H9 (cell line): Measurements from ENCODE around the gene KLHL14. TPM values are rescaled to one million over a fixed set of nuclear protein-coding genes. Genes with fewer than 3 reads are reported as not detected.

Source experiments
- DNase-seq: peaks from one replicate; pipeline ENCODE4 v3.0.0-alpha.2; 2017
- H2AFZ ChIP-seq: one replicate; pipeline ENCODE4 v1.6.1; 2013; ENCODE audit warnings: mild to moderate bottlenecking, low read length, control low read depth, moderate library complexity
- H2AK5ac ChIP-seq: 2 replicates; pipeline ENCODE4 v1.6.1; 2013; ENCODE audit warnings: low read length, control low read depth, mixed read lengths; ENCODE audit not compliant: insufficient read length
- H2BK120ac ChIP-seq: one replicate; pipeline ENCODE4 v1.6.1; 2013; ENCODE audit warnings: low read depth, mild to moderate bottlenecking, low read length, control low read depth, inconsistent platforms; ENCODE audit not compliant: poor library complexity, severe bottlenecking
- H2BK12ac ChIP-seq: 2 replicates; pipeline ENCODE4 v1.6.1; 2013; ENCODE audit warnings: low read length, control low read depth, mixed read lengths, low read depth; ENCODE audit not compliant: insufficient read length
- H2BK15ac ChIP-seq: 2 replicates; pipeline ENCODE4 v1.6.1; 2013; ENCODE audit warnings: low read depth, low read length, control low read depth
- H2BK20ac ChIP-seq: one replicate; pipeline ENCODE4 v1.6.1; 2013; ENCODE audit warnings: low read depth, mild to moderate bottlenecking, low read length, control low read depth, inconsistent platforms; ENCODE audit not compliant: poor library complexity, severe bottlenecking
- H2BK5ac ChIP-seq: 2 replicates; pipeline ENCODE4 v1.6.1; 2013; ENCODE audit warnings: low read length, control low read depth, mixed read lengths; ENCODE audit not compliant: insufficient read length
- H3K14ac ChIP-seq: 2 replicates; pipeline ENCODE4 v1.6.1; 2013; ENCODE audit warnings: low read length, control low read depth; ENCODE audit not compliant: insufficient read depth
- H3K18ac ChIP-seq: 2 replicates; pipeline ENCODE4 v1.6.1; 2013; ENCODE audit warnings: low read depth, mild to moderate bottlenecking, mixed read lengths, low read length, control low read depth; ENCODE audit not compliant: insufficient read length
- H3K23ac ChIP-seq: 2 replicates; pipeline ENCODE4 v1.6.1; 2013; ENCODE audit warnings: low read length, control low read depth, mixed read lengths, low read depth; ENCODE audit not compliant: insufficient read length
- H3K23me2 ChIP-seq: 2 replicates; pipeline ENCODE4 v1.6.1; 2013; ENCODE audit warnings: low read depth, mild to moderate bottlenecking, mixed read lengths, low read length, control low read depth; ENCODE audit not compliant: insufficient read length, poor library complexity, severe bottlenecking
- H3K27ac ChIP-seq: 2 replicates; pipeline ENCODE4 v1.5.1; 2013; ENCODE audit warnings: low read length, control low read depth, mixed read lengths, low read depth; ENCODE audit not compliant: insufficient read length
- H3K27me3 ChIP-seq: 2 replicates; pipeline ENCODE4 v1.6.1; 2013; ENCODE audit warnings: low read length, control low read depth, inconsistent platforms; ENCODE audit not compliant: insufficient read depth
- H3K4ac ChIP-seq: 2 replicates; pipeline ENCODE4 v1.6.1; 2013; ENCODE audit warnings: low read depth, mild to moderate bottlenecking, control low read depth, inconsistent platforms, low read length, moderate library complexity
- H3K4me1 ChIP-seq: 2 replicates; pipeline ENCODE4 v1.6.1; 2013; ENCODE audit warnings: low read length, control low read depth, inconsistent platforms; ENCODE audit not compliant: insufficient read depth
- H3K4me2 ChIP-seq: 2 replicates; pipeline ENCODE4 v1.6.1; 2013; ENCODE audit warnings: low read length, control low read depth, mixed read lengths; ENCODE audit not compliant: insufficient read length, insufficient read depth
- H3K56ac ChIP-seq: 2 replicates; pipeline ENCODE4 v1.6.1; 2013; ENCODE audit warnings: low read depth, mild to moderate bottlenecking, mixed read lengths, low read length, control low read depth; ENCODE audit not compliant: insufficient read length
- H3K79me1 ChIP-seq: 2 replicates; pipeline ENCODE4 v1.6.1; 2013; ENCODE audit warnings: low read depth, mild to moderate bottlenecking, moderate library complexity, low read length, control low read depth, inconsistent platforms; ENCODE audit not compliant: insufficient read depth, poor library complexity, severe bottlenecking
- H3K79me2 ChIP-seq: 2 replicates; pipeline ENCODE4 v1.6.1; 2013; ENCODE audit warnings: low read length, control low read depth, inconsistent platforms; ENCODE audit not compliant: insufficient read depth
- H3K9ac ChIP-seq: 2 replicates; pipeline ENCODE4 v1.6.1; 2013; ENCODE audit warnings: low read length, control low read depth, mixed read lengths; ENCODE audit not compliant: insufficient read length; ENCODE audit errors: extremely low read depth
- H3K9me3 ChIP-seq: one replicate; pipeline ENCODE4 v1.6.1; 2013; ENCODE audit warnings: low read depth, low read length, inconsistent platforms; ENCODE audit not compliant: control insufficient read depth
- H3T11ph ChIP-seq: one replicate; pipeline ENCODE4 v1.6.1; 2013; ENCODE audit warnings: mild to moderate bottlenecking, low read length, control low read depth, inconsistent platforms
- H4K20me1 ChIP-seq: one replicate; pipeline ENCODE4 v1.6.1; 2013; ENCODE audit not compliant: control insufficient read depth, insufficient read length, insufficient read depth
- H4K5ac ChIP-seq: 2 replicates; pipeline ENCODE4 v1.6.1; 2013; ENCODE audit warnings: low read depth, mild to moderate bottlenecking, mixed read lengths, low read length, control low read depth; ENCODE audit not compliant: insufficient read length
- H4K8ac ChIP-seq: replicated peaks from 2 replicates; pipeline ENCODE4 v1.6.1; 2013; ENCODE audit warnings: low read length, control low read depth, mixed read lengths, low read depth; ENCODE audit not compliant: insufficient read length
- H4K91ac ChIP-seq: 2 replicates; pipeline ENCODE4 v1.6.1; 2013; ENCODE audit warnings: low read depth, mild to moderate bottlenecking, moderate library complexity, mixed read lengths, low read length, control low read depth; ENCODE audit not compliant: insufficient read length
- H3K27ac Mint-ChIP-seq, 3 experiments: 2 replicates in 2 of 3; 3 replicates in 1 of 3; pipeline ENCODE4 v1.8.0; 2020 to 2021; ENCODE audit warnings: mixed read lengths in 3 of 3, mild to moderate bottlenecking in 1 of 3, moderate library complexity in 1 of 3
- H3K27me3 Mint-ChIP-seq: 2 replicates; pipeline ENCODE4 v1.8.0; 2021; ENCODE audit warnings: low read depth, mild to moderate bottlenecking, moderate library complexity, mixed read lengths
- H3K36me3 Mint-ChIP-seq, 3 experiments: 2 replicates in 2 of 3; 3 replicates in 1 of 3; pipeline ENCODE4 v1.8.0; 2020 to 2021; ENCODE audit warnings: low read depth in 3 of 3, mixed read lengths in 3 of 3; ENCODE audit not compliant: insufficient read depth in 1 of 3
- H3K4me1 Mint-ChIP-seq, 2 experiments: 2 replicates each; pipeline ENCODE4 v1.8.0; 2020; ENCODE audit warnings: mixed read lengths in 2 of 2
- H3K4me3 Mint-ChIP-seq, 2 experiments: 2 replicates in 1 of 2; 3 replicates in 1 of 2; pipeline ENCODE4 v1.8.0; 2020 to 2021; ENCODE audit warnings: mild to moderate bottlenecking in 2 of 2, mixed read lengths in 2 of 2, moderate library complexity in 1 of 2
- H3K9me3 Mint-ChIP-seq, 2 experiments: 2 replicates in 1 of 2; 3 replicates in 1 of 2; pipeline ENCODE4 v1.8.0; 2020; ENCODE audit warnings: mild to moderate bottlenecking in 2 of 2, mixed read lengths in 2 of 2, moderate library complexity in 1 of 2
- total RNA-seq: library from RNA; stranded (reverse); gene quantifications from 2 replicates; pipeline ENCODE4 v1.2.1, GENCODE V29; 2021
- TF ChIP-seq, protein P1 (sequence below): fragments of 200-600 bp; sonication (generic); conservative IDR thresholded peaks from 3 replicates; pipeline ENCODE4 v1.8.0; 2021; ENCODE audit warnings: antibody characterized with exemption, mild to moderate bottlenecking

Gene KLHL14
- total RNA-seq, 1 experiment from 2014 or later: 1.0 TPM

DNA sequence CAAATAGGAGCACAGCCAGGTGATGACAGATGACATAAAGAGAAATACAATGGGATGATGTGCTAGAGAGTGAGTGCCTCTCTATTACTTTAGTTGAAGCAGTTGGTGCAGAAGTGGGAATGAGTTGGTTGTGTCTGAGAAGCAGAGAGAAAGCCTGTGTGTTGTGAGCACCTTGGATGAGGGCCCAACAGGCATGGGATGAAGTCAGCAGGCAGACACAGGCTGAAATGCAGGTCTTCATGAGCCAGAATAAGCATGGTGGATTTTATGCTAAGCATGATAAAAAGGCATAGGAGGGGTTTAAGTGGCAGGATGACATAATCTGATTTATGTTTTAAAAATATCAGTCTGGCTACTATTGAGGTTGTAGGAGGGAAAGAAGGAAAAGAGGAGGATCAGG, 71.5 kb downstream of the KLHL14 start:
- Histone ChIP-seq H3K4ac (no peak overlapping the region), H3K79me1 (no peaks in the 10 kb centered on the region), H3K14ac (no peak overlapping the region), H3K9ac (no peak overlapping the region), H2BK15ac (no peak overlapping the region), H2AFZ (no peak overlapping the region), H3K56ac (no peak overlapping the region), H3K27ac (no peak overlapping the region), H3K79me2 (no peaks in the 10 kb centered on the region), H4K20me1 (no peaks in the 10 kb centered on the region), H3K18ac (no peak overlapping the region), H3K27me3 (no peaks in the 10 kb centered on the region), H3K9me3 (no peaks in the 10 kb centered on the region), H3K4me2 (no peak overlapping the region), H2BK120ac (no peak overlapping the region), H4K8ac (no peak overlapping the region), H3K23me2 (no peaks in the 10 kb centered on the region), H2BK5ac (no peak overlapping the region), H4K5ac (no peak overlapping the region), H3K23ac (no peak overlapping the region), H2BK20ac (no peak overlapping the region), H3T11ph (no peak overlapping the region), H2AK5ac (no peak overlapping the region), H3K4me1 (no peaks in the 10 kb centered on the region; the same call in 1 of the 2 replicates), H2BK12ac (no peak overlapping the region), H4K91ac (no peak overlapping the region)
- no peaks in the 10 kb centered on the region for H3K27me3 Mint-ChIP-seq
- no peaks in the 10 kb centered on the region for H3K9me3 Mint-ChIP-seq
- H3K4me3 Mint-ChIP-seq: no peak overlapping the region
- DNase-seq: no peak
- no peak overlapping the region for H3K27ac Mint-ChIP-seq
- H3K36me3 Mint-ChIP-seq: no peaks in the 10 kb centered on the region
- TF ChIP-seq, protein P1, sequence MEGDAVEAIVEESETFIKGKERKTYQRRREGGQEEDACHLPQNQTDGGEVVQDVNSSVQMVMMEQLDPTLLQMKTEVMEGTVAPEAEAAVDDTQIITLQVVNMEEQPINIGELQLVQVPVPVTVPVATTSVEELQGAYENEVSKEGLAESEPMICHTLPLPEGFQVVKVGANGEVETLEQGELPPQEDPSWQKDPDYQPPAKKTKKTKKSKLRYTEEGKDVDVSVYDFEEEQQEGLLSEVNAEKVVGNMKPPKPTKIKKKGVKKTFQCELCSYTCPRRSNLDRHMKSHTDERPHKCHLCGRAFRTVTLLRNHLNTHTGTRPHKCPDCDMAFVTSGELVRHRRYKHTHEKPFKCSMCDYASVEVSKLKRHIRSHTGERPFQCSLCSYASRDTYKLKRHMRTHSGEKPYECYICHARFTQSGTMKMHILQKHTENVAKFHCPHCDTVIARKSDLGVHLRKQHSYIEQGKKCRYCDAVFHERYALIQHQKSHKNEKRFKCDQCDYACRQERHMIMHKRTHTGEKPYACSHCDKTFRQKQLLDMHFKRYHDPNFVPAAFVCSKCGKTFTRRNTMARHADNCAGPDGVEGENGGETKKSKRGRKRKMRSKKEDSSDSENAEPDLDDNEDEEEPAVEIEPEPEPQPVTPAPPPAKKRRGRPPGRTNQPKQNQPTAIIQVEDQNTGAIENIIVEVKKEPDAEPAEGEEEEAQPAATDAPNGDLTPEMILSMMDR: no peak
- H3K4me1 Mint-ChIP-seq: peaks cover 7 to 13% of the 10 kb centered on the region in 2 experiments
